COLO829 (cell line): ENCODE results near the gene AK1.

Experiments used
- DNase-seq: peaks from one replicate; pipeline ENCODE4 v3.0.0; 2012; ENCODE audit warnings: low spot score

Gene AK1

DNA sequence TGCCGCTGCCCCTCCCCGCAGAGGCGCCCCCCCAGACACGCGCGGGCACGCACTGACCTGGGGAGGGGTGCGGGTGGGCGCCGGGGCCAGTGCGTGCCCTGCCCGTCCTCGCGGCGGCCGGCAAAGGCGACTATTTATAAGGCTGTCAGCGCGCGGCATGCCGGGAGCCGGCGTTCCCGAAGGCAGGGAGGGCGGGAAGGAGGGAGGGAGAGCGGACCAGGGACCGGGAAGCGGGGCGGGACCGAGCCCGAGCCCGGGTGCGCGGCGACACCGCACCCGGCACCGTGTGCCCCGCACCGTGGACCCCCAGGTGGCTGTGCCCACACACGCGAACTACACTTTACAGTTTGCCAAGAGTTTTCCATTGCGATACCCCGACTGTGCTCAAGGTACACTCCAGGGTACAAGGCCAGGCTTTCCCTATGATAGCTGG is at the start of gene AK1:
TSS of gene AK1 (minus strand) at position 110 of the 433 bp plus-strand sequence. CDS start 3,058 bp downstream, outside the sequence.
- no peak for DNase-seq

DNA sequence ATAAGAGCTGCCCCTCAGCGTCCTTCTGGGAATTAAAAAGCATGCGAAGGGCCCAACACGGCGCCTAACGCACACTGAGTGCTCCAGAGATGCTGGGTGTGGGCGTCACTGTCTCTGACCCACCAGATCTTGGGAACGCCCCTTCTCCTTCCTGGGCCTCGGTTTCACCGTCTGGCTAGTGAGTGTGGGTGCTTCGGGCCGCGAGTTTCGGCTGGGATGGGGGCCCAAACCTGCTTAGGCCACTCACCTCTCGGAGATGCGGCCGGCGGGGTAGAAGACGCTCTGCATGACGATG is 49.4 kb upstream of the AK1 start:
- DNase-seq = no peak

DNA sequence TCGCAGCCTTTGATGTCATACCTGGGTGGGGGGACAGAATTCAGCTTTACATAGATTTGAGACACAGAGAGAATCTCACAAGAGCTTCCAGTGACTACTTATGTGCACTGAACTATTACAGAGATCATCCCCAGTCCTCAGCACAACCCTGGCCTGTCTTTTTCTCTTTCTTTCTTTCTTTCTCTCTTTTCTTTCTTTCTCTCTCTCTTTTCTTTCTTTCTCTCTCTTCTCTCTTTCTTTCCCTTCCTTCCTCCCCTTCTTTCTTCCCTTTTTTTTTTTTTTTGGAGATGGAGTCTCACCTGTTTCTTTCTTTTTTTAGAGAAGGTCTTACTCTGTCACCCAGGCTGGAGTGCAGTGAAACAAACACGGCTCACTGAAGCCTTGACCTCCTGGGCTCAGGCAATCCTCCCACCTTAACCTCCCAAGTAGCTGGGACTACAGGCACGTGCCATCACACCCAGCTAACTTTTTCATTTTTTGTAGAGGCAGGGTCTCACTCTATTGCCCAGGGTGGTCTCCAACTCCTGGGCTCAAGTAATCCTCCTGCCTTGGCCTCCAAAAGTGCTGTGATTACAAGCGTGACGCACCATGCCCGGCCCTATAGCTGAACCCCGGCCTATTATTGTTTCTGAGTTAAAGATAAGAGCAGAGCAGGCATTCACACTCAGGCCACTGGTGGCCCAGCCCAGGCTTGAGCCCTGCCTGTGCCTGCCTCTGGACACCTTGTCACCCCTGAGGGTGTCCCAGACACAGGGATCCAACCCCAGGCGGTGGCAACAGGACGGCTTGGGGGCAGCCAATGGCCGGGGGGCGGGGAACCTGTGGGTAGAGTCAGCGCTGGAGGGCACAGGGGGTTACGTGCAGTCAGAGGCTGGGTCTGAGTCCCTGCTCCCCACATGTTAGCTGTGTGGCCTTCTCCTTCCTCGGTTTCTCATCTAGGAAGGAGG is 48.8 kb upstream of the AK1 start:
- DNase-seq = no peak

GRCh38 chr9:127924736-127925444 is 47.4 kb upstream of the AK1 start:
- no peak for DNase-seq

DNA sequence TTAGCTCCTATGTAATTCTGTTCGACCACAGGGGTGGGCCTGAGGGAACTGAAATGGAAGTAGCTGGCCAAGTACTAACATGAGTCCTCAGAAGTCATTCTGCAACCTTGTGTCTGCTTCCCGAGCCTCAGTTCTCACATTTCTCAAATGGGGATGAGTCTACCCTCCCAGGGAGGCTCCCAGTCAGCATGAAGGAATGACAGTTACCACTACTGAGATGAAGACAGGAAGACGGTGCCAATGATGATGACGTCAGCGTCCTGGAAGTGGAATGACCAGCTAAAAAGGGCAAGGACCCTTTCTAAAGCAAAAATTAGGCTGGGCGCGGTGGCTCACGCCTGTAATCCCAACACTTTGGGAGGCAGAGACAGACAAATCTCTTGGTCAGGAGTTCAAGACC is 46.3 kb upstream of the AK1 start:
- DNase-seq = no peak

- no peak for DNase-seq
Observed at GRCh38 chr9:127923046-127923445, 45.6 kb upstream of the AK1 start.

- peak; percentile 76 for DNase-seq
Observed at GRCh38 chr9:127921557-127922120, 44.2 kb upstream of the AK1 start.

DNA sequence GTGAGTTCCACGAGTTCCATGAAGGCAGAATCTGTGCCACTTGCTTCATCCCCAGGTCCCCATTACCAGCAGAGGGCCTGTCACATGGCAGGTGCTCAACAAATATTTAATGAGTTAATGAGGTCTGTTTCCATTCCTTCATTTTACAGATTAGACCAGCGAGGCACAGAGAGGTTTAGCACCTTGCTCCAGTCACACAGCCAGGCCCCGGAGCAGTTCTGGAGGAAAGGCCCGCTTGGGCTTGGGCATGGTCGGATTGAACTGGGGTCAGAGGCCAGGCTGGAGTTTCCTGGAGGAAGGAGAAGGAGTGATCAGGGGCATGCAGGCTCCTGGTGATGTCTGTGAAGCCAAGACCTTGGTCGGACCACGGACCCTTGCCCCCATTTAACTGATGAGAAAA is 43.3 kb upstream of the AK1 start:
- no peak for DNase-seq

- DNase-seq = peak; percentile 86
Observed at GRCh38 chr9:127919253-127919815, 41.9 kb upstream of the AK1 start.

DNA sequence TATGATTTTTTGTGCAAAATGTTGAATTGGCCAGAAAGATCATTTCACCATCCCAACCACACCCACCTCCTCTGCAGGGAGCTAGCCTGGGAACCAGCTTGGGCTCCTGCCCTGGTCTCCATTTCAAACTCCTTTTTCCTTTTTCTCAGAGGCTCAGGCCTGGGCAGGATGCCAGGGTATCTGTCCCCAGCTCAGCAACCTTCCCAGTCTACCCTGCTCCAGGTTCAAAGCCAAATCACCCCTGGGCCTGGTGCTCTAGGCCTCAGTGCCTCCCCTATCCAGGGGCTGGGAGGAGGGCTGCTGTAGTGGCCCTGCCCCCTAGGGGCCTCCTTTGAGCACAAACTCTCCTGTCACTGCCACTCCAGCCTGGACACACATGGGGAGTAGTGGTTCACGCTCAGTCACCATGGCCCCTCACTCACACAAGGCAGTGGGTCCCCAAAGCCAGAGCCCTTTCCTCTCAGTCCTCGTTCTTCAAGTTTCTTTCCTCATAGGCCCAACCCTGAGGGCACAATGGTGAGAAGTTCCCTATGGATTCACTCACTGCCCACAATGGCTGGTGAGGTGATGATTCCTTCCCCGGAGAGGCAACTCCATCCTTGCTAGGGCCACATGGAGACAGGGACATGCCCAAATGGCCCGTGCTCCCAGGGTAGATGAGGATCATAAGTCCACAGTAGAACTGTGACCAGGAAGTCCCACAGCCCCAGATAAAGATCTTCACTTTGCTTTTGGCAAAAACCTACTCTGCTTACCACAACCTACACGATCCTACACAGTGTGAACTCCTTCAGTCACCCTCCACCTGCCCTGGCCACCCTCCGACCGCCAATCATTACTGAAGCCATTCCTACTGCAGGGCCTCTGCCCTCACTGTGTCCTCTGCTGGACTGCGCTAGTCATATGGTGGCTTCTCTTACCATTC is 41.0 kb upstream of the AK1 start:
- DNase-seq = no peak

- DNase-seq = no peak
Observed at GRCh38 chr9:127917603-127918002, 40.1 kb upstream of the AK1 start.

DNA sequence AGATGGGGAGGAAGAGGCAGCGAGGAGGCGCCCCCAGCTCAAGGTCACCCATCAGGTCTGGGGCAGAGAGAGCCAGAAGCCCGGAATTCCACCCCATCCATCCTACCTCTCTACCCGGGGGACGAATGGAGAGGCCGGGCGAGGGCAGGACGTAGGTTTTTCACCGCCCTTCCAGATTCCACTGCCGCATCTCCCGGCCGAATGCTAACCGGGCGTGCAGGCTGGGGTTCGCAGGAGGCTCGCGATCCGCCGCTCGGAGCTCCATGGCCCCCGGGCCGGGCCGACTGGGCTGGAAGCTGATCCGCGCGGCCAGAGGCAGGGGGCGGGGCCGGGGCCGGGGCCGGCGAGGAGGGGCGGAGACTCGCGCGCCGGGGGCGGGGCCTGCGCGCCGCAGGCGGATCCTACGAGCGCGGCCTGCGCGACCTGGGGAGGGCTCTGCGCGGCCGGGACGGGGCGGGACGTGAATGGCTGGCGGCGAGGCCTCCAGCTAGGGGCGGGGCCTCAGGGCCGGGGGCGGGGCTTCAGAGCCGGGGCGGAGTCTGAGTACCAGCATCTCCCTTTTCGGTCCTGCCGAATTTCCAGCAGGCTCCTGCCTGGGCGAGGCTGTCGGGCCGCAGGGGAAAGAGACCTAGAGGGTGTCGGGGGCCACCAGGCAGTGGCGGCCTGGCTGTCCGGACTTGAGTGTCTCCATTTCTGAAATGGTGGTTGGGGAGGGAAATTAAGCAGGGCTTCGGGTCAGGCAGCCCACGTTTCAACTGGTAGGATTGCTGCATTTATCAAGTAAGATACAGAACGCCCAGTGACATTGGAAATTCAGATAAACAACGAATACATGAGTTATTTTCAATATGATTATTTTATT is 39.5 kb upstream of the AK1 start, which contains the start of gene ST6GALNAC4:
TSS of gene ST6GALNAC4 (minus strand) at position 322 of the 862 bp plus-strand sequence. CDS start 622 bp downstream, outside the sequence.
- DNase-seq = peak; percentile 97

- DNase-seq = no peak
Observed at GRCh38 chr9:127915801-127916719, 38.6 kb upstream of the AK1 start.

DNA sequence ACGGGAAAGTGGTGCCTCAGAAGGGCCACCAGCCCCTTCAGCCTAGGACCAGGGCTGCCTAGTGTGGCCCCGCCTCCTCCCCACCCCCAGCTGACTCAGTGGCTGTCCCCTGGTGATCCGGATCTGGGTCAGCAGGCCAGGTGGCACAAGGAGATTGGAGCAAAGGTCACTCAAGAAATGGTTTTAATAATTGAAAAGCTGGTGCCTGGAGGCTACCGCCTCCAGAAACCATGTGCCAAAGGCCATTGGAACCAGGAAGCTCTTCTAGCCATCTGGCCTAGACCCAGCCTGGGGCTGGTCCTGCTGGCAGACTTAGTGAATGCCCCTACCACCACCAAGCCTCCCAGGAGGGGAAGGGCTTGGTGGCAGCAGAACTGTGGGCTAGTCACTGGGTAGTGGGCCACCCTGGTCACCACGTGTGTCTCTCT is 37.9 kb upstream of the AK1 start:
- DNase-seq = no peak

GRCh38 chr9:127913682-127914081 is 36.2 kb upstream of the AK1 start:
- DNase-seq = no peak

GRCh38 chr9:127912882-127913281 is 35.4 kb upstream of the AK1 start:
- no peak for DNase-seq

GRCh38 chr9:127912296-127912695 is 34.8 kb upstream of the AK1 start:
- DNase-seq = no peak

DNA sequence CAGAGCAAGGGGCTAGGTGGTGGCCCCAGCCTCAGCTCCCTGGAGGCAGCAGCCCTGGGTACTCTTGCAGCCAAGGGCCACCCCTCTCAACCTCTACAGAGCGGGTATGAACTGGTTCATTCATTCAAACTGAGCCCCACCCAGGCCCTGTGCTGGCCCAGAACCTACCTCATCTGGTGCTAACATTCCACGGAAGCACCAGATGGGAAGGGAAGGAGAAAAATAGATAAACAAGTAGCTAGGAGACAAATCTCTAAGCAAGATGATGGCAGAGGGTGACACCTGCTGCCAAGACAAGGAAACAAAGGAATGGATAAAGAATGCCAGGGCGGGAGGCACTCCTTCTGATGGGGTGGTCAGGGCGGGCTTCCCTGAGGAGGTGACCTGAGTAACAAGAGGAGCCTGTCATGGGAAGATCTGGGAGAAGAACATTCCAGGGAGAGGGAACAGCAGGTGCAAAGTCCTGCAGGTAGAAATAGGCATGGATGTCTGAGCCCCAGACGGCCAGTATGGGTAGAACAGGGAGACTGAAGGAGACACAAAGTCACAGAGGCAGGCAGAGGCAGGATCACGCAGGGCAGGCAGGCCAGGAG is 33.2 kb upstream of the AK1 start:
- DNase-seq = no peak

DNA sequence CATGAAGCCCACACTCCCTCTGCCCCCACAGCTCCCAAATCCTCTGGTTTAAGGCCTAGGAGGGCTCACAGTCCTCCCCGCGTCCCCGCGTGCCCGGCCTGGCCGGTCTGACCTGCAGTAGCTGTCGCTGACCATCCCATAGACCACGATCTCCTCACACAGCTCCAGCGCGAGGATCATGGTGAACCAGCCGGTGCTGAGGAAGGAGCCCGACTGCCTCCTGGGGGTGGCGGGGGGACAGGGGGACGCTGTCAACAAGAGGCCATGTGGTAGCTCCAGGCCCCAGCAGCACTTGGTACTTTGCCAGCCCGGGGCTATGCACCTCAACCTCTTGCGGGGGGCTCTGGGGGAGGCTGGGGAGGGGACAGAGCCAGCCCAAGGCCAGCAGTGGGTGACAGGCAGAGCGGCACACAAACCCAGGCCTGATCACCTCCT is 32.4 kb upstream of the AK1 start:
- DNase-seq = no peak
